Right cardiac atrium (tissue), 5 donors: Measurements from ENCODE around the gene CRACDL. TPM values are rescaled to one million over a fixed set of nuclear protein-coding genes. Genes with fewer than 3 reads are reported as not detected.

ENCODE experiments used
- ATAC-seq, 2 donors: fragments of 200-7000 bp; cut with Tn5 transposase; one replicate each; pipeline versions ENCODE4 v1.8.0 to v1.9.1; 2020; ENCODE audit warnings: moderate library complexity in 2 of 2, mild to moderate bottlenecking in 1 of 2
- DNase-seq, 3 donors: peaks; one replicate each; pipeline ENCODE4 v3.0.0-alpha.2; 2020
- H3K27ac ChIP-seq: one replicate; pipeline ENCODE4 v1.5.1; 2013; ENCODE audit warnings: mild to moderate bottlenecking, low read length, control low read depth, moderate library complexity
- H3K27me3 ChIP-seq: one replicate; pipeline ENCODE4 v1.6.1; 2013; ENCODE audit not compliant: control insufficient read depth, insufficient read depth
- H3K4me1 ChIP-seq: one replicate; pipeline ENCODE4 v1.6.1; 2013; ENCODE audit warnings: low read length; ENCODE audit not compliant: control insufficient read depth, insufficient read depth
- H3K4me3 ChIP-seq: one replicate; pipeline ENCODE4 v1.5.1; 2013; ENCODE audit warnings: low read length, control low read depth
- H3K9me3 ChIP-seq: one replicate; pipeline ENCODE4 v1.6.1; 2013; ENCODE audit warnings: low read length; ENCODE audit not compliant: control insufficient read depth
- WGBS: extraction: QIAGEN DNeasy Blood & Tissue Kit; methylation state at CpG from one replicate; pipeline ENCODE4 v1.1.7; 2013; 5-methylcytosine and 5-hydroxymethylcytosine counted together
- intact Hi-C, 4 donors: fragments of 100-400 bp; cut with DNase I; formaldehyde crosslinking; loops; one replicate each; pipeline versions ENCODE4 v1.11.0 to v1.14.0; 2022 to 2023
- polyA plus RNA-seq: library from polyadenylated mRNA; stranded (reverse); fragments of 200-250 nt; gene quantifications from one replicate; pipeline ENCODE4 v1.2.3, GENCODE V29; 2013
- total RNA-seq, 4 donors: library from RNA; stranded (reverse); fragmentation: NEBNext Ultra II Directional; extraction: Animal tissue kit (Norgen Biotek cat#: 25700); gene quantifications; one replicate each; pipeline ENCODE4 v1.2.1, GENCODE V29; 2021
- donor health status: healthy with polysubstance abuse.
- donor health status: DM: no; HTN: yes; CAD: no.
- donor health status: DM: no; HTN: no; CAD: no.
- donor health status: DM: no; HTN: yes; CAD: no; lungs with severe emphysema.
- donor health status: DM: yes; HTN: yes; CAD: no.

CRACDL gene
- total and polyA plus RNA-seq, 5 donors, result 2.7 to 5.7 (median 4.9) TPM

DNA sequence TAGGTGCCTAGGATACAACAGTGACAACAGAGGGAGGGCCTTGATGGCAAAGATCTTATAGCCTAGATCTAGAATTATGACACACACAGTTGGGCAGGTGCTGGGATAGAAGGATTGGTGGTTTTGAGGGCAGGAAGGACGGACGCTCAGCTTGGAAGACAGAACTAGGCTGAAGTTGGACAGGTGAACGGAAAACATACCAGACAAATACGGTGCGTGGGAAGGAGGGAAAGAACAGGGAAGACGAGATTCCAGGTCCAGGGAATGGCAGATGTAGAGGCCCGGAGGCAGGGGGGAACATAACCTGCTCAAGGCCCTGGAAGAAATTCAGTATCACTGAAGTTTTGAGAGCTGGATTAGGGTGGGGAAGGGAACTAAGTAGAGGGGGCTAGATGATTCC is 40.8 kb downstream of the CRACDL start:
- no peaks in the 10 kb centered on the region for H3K27me3 ChIP-seq
- DNase-seq, result no peak
- ATAC-seq, result no peak
- H3K9me3 ChIP-seq, result no peaks in the 10 kb centered on the region
- 91% methylated on average over 7 of the region's 7 CpGs for WGBS
- H3K27ac ChIP-seq, result no peak overlapping the region
- no peaks in the 10 kb centered on the region for H3K4me1 ChIP-seq
- intact Hi-C loops, result no loop called here
- no peak overlapping the region for H3K4me3 ChIP-seq

DNA sequence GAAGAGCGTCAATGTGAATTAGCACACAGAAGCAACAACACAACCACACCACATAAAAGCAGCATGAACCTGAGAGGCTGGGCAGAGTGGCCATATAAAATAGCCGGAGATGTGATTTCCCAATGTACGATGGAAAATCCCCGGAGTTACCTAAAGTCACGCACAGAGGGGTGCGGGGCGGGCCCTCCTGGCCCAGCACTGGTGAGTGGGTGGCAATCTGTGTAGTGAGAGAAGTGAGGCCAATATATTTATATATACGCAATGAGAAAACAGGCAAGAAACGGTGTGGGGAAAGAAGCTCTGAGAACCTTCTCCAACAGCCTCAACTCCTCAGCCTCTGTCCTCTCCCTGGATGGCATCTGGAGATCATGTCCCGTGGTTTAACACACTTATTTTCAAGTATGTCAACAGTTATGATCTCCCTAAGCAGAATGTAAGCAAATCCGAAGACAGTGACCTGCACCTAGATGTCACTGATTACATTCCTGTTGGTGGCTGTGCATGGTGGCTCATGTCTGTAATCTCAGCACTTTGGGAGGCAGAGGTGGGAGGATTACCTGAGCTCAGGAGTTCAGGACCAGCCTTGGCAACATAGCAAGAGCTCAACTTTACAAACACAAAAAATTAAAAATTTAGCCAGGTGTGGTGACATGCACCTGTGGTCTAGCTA is 41.6 kb downstream of the CRACDL start:
- H3K4me1 ChIP-seq, result no peaks in the 10 kb centered on the region
- H3K27ac ChIP-seq, result no peak overlapping the region
- no peaks in the 10 kb centered on the region for H3K27me3 ChIP-seq
- H3K4me3 ChIP-seq, result no peak overlapping the region
- DNase-seq (no peak), ATAC-seq (no peak)
- intact Hi-C loops, result no loop called here
- H3K9me3 ChIP-seq, result no peaks in the 10 kb centered on the region
- WGBS, result 90% methylated on average over 11 of the region's 11 CpGs

DNA sequence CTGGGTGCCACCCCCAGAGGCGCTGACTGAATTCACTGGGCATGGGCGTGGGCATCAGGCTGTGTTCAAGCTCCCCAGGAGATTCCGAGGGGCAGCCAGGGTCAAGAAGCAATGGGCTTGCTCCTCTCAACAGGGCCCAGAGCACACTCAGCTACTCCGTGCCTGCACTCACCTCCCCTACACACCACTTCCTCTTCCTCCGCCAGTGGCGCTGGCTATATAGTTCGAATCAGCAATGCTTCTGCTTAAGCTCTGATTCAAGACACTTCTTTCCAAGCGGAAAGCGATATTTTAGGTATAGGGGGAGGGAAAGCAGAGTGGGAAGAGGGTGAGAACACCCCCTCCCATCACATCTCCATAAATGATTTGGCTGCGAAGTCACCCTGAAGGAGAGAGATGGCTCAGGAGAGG is 42.1 kb downstream of the CRACDL start:
- Histone ChIP-seq H3K4me3 (no peak overlapping the region), H3K27me3 (no peaks in the 10 kb centered on the region), H3K4me1 (no peaks in the 10 kb centered on the region), H3K9me3 (no peaks in the 10 kb centered on the region), H3K27ac (no peak overlapping the region)
- intact Hi-C loops, result no loop called here
- WGBS, result 79% methylated on average over 10 of the region's 10 CpGs
- no peak for DNase-seq
- ATAC-seq, result no peak

DNA sequence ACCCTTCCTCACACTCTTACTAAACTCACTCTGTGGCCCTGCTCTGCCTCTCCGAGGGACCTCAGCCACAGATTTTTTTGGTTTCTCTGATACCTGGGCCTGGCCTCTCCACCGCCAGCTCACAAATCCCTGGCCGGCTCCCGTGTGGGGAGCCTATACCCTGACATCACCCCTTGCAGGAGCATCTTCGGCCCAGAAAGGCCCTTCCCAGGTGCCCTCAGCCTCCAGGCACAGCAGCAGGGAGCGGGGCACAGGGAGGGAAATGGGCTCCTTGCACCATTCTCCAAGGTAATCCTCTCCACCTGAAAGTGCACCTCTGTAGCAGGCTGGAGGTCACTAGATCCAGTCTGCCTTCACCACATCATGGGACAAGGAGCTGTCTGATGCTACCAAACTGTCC is 43.2 kb downstream of the CRACDL start:
- Histone ChIP-seq H3K9me3 (no peaks in the 10 kb centered on the region), H3K4me1 (no peaks in the 10 kb centered on the region), H3K4me3 (no peak overlapping the region), H3K27ac (no peak overlapping the region), H3K27me3 (no peaks in the 10 kb centered on the region)
- no peak for DNase-seq
- intact Hi-C loops, result no loop called here
- no peak for ATAC-seq
- 84% methylated on average over 6 of the region's 6 CpGs for WGBS

DNA sequence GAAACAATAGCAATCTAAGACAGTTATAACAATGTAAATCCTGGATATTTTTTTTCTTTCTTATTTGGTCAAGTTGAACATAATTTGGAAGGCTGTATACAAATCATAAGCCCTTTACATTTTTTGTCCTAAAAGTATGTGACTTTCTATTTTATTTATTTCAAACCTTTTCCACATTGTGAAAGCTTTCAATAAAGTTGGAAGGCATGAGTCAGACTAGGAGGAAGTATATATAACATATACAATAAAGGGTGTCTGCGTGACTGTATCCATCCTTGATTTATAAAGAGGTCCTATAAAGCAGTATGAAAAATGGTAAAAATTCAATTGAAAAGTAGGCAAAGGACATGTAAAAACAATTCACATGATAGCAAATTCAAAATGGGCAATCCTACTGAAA is 44.4 kb downstream of the CRACDL start:
- intact Hi-C loops, result no loop called here
- H3K4me3 ChIP-seq, result no peak overlapping the region
- DNase-seq (no peak), ATAC-seq (no peak)
- H3K27ac ChIP-seq, result no peak overlapping the region
- WGBS, result 77% methylated on average over 1 of the region's 1 CpG
- no peaks in the 10 kb centered on the region for H3K27me3 ChIP-seq
- H3K4me1 ChIP-seq, result no peaks in the 10 kb centered on the region
- no peaks in the 10 kb centered on the region for H3K9me3 ChIP-seq

DNA sequence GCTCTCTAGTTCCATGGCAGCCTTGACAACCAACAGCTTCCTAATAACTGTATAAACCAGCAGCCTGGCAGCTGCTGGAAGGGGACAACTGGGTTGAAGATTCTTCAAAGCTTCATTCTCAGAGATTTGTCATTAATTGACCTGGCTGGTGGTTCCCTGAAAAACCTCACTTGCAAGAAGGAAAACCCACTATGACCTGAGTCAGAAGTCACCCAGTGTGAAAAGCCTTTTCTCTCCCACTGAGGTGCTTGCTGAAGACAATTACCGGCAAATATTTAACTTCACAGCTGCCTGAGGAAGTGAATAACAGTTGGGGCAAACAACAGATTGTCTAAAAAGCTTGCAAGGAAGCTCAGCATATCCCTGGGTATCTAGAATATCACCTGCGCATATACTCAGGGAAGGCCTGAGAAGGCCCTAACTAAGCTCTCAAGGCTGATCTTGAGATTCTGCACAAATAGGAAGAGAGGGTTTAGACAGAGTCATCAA is 49.9 kb downstream of the CRACDL start:
- DNase-seq, result no peak
- Histone ChIP-seq H3K9me3 (peaks cover 5% of the 10 kb centered on the region), H3K4me3 (no peak overlapping the region), H3K27me3 (no peaks in the 10 kb centered on the region), H3K27ac (no peak overlapping the region), H3K4me1 (no peaks in the 10 kb centered on the region)
- 94% methylated on average over 2 of the region's 2 CpGs for WGBS
- ATAC-seq, result no peak
- intact Hi-C loops, result no loop called here

DNA sequence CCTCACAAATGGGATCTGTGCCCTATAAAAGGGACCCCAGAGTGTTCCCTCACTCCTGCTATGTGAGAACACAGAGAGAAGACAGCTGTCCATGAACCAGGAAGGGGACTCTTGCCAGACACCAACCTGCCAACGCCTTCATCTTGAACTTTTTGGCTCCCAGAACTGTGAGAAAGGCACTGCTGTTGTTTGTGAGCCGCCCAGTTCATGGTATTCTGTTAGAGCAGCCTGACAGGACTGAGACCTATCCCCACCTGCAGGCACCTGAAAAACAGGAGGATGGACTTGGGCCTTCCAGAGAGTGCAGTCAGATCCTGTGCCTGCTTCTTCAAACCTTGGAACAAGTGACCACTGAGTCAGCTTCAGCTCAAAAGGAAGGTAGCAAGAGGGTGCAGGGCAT is 51.4 kb downstream of the CRACDL start:
- DNase-seq (no peak), ATAC-seq (no peak)
- H3K27ac ChIP-seq, result no peak overlapping the region
- no peaks in the 10 kb centered on the region for H3K4me1 ChIP-seq
- WGBS, result 82% methylated on average over 2 of the region's 2 CpGs
- H3K9me3 ChIP-seq, result peaks cover 5% of the 10 kb centered on the region
- H3K4me3 ChIP-seq, result no peak overlapping the region
- no peaks in the 10 kb centered on the region for H3K27me3 ChIP-seq
- intact Hi-C loops, result no loop called here

DNA sequence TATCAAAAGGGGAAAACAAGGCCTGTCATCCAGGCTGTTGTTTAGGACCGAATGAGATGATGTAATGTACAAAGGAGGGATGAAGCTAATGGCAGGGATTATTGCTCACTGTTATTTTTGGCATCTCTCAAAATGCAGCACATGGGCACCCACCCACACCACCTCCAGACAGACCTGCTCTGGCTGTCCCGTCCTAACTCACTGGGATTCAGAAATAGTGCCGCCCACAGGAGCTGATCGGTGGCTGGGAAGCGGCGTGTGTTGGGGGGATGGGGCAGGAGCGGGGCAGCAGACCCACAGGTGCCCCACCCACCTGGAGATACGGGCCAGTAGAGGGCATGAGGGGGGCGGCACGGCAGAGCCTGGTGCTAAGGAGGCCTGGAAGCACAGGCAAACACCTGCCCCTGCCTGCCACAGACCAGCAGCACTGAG is 52.2 kb downstream of the CRACDL start:
- Histone ChIP-seq H3K9me3 (peaks cover 5% of the 10 kb centered on the region), H3K27ac (no peak overlapping the region), H3K27me3 (no peaks in the 10 kb centered on the region), H3K4me1 (no peaks in the 10 kb centered on the region), H3K4me3 (no peak overlapping the region)
- WGBS, result 76% methylated on average over 10 of the region's 10 CpGs
- intact Hi-C loops, result no loop called here
- DNase-seq, result no peak
- ATAC-seq, result no peak

DNA sequence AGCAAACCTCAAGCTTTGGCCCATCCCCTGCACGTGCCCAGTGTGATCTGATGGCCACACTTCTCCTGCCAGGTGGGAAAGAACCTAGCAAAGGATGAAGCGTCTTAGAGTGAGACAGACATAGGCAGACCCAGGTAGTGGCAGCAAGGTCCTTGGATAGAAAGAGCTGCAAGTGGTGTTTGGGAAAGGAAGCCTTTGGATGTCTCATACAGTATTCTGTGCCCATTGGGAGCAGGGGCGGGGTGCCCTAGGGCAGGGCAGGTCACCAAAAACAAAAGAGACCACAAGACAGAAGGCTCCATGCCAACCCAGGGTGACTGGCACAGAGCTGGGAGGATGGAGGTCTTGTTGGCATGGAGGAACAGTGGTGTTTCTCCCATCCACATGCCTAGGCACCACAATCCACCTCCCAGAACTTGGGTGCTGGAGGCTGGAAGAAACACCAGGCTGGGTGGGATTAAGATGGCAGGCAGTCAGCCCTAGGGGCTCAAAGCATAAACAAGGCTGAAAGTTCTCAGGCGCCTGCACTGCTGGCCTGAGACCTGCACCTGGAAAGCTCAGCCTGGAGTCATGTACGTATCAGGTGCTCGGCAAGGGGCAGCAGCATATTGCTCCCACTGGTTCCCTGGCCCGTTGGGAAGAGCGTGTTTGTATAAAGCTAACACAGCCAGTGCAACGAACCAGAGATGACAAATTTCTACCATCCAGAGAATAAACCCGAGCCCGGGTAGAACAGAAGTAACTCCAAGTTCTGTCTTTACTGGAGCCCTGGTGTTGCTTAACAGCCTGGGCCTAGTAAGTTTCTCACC is 52.9 kb downstream of the CRACDL start:
- H3K27ac ChIP-seq, result no peak overlapping the region
- intact Hi-C loops, result no loop called here
- WGBS, result 88% methylated on average over 11 of the region's 11 CpGs
- H3K27me3 ChIP-seq, result no peaks in the 10 kb centered on the region
- H3K4me3 ChIP-seq, result no peak overlapping the region
- H3K4me1 ChIP-seq, result no peaks in the 10 kb centered on the region
- peaks cover 5% of the 10 kb centered on the region for H3K9me3 ChIP-seq
- ATAC-seq (no peak), DNase-seq (no peak)

DNA sequence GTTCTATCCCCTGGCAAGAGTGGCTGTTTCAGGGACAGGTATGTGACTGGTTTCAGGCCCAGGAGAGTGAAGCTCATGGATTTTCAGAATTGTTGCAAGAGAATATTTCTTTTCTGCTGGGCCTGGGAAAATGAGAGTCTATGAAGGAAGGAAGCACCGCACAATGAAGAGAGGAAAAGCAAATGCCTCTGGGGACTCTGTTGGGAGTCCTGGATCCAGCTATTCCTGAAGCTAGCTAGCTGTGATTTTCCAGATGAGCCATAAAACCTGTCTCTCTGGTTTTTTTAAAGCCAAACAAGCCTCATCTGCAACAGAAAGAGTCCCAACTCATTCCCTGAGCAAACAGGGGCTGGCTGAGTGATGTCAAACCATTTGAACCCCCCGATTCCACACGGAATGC is 53.7 kb downstream of the CRACDL start:
- Histone ChIP-seq H3K9me3 (peaks cover 5% of the 10 kb centered on the region), H3K27me3 (no peaks in the 10 kb centered on the region), H3K4me1 (no peaks in the 10 kb centered on the region), H3K4me3 (no peak overlapping the region), H3K27ac (no peak overlapping the region)
- intact Hi-C loops, result no loop called here
- WGBS, result 87% methylated on average over 3 of the region's 3 CpGs
- no peak for ATAC-seq
- no peak for DNase-seq

DNA sequence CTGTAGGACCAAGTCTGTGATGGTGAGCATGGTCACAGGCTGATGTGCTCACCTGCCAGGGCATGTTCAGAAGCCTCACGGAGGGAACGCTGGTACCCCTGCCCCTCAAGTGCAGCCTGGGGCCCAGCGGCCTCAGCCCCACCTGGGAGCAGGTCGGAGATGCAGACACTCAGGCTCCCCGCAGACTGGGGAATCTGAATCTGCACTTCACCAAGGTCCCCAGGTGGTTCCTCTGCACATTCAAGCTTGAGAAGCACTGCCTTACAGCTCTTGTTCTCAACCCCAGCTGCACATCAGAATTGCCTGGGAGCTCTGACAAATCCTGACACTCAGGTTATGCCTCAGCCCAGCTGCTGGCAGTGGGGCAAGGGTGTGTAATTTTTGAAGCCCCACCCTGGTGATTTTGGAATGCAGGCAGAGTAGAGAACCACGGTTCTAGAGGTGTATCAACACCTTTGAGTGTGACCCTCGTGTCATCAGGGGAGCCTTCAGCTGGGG is 54.8 kb downstream of the CRACDL start:
- no peak for DNase-seq
- Histone ChIP-seq H3K27ac (no peak overlapping the region), H3K9me3 (peaks cover 4% of the 10 kb centered on the region), H3K4me1 (no peaks in the 10 kb centered on the region), H3K27me3 (no peaks in the 10 kb centered on the region), H3K4me3 (no peak overlapping the region)
- peak in 1 of 2 donors; percentile 18 for ATAC-seq
- WGBS, result 82% methylated on average over 7 of the region's 7 CpGs
- intact Hi-C loops, result no loop called here
